NOMO-1 (cell line): ENCODE measurements around the gene MRPL38.

Experiments used
- DNase-seq, 2 experiments: peaks; one replicate each; lab custom pipeline; 2025; ENCODE audit not compliant: unreplicated experiment in 2 of 2; lab: John Stamatoyannopoulos, UW

MRPL38 gene

GRCh38 chr17:75904749-75905521, at the start of gene MRPL38:
MRPL38 (minus strand) TSS chr17:75904884; CDS start chr17:75904875, 9 bp downstream.
- DNase-seq, result peak; percentile 96

- DNase-seq, result no peak
Measured at GRCh38 chr17:75950855-75951554, 46.3 kb upstream of the MRPL38 start.

DNA sequence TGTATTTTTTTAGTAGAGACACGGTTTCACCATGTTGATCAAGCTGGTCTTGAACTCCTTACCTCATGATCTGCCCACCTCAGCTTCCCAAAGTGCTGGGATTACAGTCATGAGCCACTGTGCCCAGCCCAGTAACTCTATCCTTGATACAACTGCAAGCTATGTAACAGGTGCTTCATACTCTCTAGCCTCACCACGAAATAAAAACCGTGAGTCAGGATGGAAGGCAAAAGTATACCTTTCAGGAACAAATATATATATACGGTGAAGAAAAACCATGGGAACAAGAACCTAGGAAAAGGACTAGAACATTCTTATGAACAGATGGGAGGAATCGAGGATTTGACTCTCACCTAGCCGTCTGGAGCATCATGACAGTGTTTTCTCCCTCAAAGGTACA, 45.7 kb upstream of the MRPL38 start:
- no peak for DNase-seq

GRCh38 chr17:75945211-75945610, 40.5 kb upstream of the MRPL38 start:
- no peak for DNase-seq

DNA sequence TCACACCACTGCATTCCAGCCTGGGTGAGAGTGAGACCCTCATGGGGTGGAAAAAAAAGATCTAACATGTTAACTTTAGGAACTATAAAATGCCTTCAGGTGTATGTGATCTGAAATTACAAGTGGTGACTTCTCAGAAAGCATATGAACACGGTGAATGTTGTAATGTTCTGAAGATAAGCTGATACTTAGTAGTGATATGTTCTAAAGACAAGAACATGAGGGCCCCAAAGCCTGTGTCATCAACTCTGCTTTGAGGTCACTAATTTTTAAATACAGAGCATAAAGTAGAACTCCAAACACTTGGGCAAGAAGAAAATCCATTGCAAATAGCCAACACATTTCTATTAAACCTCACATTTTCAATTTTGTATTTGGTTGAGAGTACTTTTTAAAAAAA, 38.8 kb upstream of the MRPL38 start:
- DNase-seq, result no peak

- no peak for DNase-seq
Measured at GRCh38 chr17:75942473-75942872, 37.8 kb upstream of the MRPL38 start.

DNA sequence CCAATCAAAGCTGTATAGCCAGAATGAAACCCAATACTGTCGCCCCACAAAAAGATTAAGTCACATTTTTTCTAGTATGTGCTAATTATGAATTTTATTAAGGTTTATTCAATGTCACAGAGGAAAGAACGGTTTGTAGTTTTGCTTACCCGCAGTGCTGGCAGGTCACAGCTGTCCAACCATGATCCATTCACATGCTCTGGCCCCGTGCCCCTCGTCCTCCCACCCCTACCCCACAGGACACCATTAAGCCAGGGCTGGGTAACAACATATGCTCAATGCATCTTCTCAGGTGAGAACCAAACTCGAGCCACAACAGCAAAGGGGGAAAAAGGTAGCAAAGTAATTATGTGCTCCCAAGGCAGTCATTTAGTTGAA, 36.7 kb upstream of the MRPL38 start:
- no peak for DNase-seq

- DNase-seq, result peak; percentile 88 to 95
Measured at GRCh38 chr17:75940727-75941441, 36.2 kb upstream of the MRPL38 start, which contains the start of gene FBF1. FBF1 (minus strand) TSS chr17:75941042; CDS start chr17:75938149, 2,893 bp downstream.

DNA sequence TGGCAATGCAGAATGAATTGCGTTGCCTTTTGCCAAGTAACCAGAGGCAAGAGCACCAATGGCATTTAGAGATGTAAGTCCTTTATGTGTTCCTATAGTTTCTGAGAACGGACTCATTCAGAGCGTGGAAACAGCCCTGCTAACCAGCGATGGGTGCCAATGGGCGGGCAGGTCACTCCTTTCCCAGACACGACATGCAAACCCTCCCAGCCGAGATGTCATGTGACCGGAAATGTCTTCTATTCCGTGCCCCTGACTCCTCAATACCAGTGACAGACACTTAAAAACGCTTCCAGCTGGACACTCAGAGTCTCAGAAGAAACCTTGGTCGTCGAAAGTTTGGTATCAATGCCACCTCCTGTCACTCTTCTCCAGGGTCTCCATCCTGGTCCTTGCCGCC, 33.0 kb upstream of the MRPL38 start:
- DNase-seq, result no peak

GRCh38 chr17:75933808-75934207, 29.1 kb upstream of the MRPL38 start:
- no peak for DNase-seq

DNA sequence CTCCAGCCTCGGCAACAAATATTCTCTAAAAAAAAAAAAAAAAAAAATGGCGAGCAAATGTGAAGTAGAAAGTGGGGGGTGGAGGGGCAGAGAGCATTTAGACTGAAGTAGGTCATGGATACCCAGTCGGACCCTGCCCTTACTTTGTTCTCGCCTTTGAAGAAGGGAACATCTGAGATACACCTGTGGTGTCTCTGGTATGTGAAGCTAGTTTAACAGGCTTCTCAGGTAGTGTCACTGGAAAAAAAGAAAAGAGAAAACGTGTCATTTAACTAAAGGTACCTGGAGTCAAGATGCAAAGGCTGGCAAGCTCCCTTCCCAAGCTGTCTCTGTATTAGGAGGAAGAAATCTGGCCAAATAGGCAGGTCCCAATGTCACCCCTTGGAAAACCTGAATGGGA, 28.2 kb upstream of the MRPL38 start:
- DNase-seq, result no peak

DNA sequence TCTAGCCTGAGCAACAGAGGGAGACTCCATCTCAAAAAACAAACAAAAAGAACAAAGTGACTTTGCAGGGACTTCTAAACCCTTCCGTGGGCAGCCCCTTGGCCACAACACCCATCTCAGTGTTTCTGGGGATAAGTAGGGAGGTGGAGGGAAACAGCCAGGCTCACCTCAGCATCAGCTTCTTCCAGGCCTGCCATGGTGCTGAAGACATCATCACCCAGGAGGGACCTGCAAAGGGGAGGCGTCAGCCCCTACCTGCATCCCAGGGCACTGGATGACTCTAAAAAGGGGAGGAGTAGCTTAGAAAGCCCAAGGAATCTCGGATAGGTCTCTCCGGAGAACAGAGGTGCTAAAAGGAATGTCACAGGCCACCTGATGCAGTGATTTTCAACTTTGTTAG, 26.4 kb upstream of the MRPL38 start:
- DNase-seq, result no peak

DNA sequence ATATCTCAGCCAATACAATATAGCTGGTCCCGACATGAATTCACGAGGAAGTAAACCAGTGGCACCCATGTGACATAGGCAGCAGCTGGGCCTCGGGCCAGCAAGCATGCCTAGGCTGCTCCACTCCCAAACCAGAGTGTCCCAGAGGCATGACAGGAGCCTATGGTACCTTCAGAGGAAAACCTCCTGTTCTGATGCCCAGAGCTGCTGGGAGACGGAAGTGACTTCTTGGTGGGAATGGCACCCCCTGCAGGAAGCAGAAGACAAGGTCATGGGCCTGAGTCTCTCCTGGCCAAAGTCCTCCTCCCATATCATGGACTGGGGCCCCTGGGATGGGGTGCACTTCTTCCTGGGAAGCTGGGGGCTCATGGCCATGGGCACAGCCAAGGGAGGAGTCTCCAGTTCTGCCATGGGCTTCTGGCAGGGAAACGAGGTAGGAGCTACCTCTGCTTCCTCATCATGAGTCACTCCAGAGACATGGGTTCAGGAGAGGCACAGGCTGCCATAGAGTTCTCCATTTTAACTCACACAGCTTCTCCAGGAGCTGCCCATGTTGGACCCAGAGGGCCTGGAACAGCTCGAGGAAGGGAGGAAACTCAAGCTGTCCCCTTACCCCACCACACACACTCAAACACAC, 22.7 kb upstream of the MRPL38 start:
- no peak for DNase-seq

DNA sequence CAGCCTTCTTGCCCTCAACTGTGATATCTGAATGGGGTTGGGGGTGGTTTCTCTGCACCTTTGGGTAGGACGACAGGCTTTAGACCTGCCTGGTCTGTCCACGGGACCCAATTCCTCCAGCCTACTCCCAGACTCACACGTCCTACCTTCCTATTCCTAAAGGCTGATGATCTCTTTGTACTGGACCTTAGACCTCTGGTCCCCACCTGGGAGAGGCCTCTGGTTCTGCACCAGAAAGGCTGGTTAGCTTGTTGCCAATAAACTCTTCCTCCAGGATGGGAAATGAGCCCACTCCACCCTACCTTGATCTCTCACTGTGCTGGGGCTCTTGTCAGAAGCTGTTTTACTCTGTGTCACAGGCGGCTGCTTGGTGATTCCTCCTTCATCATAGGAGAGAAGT, 21.8 kb upstream of the MRPL38 start:
- no peak for DNase-seq

GRCh38 chr17:75925912-75926311, 21.2 kb upstream of the MRPL38 start:
- no peak for DNase-seq

DNA sequence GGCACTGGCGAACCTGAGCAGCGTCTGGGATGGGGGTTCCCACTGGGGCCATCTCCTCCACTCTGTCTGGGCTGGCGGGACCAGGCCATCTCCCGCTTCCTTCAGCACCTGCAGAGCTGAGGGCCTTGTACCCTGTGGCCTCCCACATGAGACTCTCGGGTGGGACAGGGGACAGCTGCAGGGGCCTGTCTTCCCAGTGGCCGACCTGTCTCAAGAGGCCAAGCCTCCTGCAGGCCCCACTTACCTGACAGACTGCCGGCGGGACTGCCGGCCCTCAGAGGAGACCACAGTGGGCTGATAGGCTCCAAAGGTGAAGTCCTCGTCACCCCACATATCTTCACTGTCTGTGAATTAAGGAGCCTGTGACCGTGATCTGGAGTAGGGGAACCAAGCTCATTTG, 20.4 kb upstream of the MRPL38 start:
- no peak for DNase-seq

DNA sequence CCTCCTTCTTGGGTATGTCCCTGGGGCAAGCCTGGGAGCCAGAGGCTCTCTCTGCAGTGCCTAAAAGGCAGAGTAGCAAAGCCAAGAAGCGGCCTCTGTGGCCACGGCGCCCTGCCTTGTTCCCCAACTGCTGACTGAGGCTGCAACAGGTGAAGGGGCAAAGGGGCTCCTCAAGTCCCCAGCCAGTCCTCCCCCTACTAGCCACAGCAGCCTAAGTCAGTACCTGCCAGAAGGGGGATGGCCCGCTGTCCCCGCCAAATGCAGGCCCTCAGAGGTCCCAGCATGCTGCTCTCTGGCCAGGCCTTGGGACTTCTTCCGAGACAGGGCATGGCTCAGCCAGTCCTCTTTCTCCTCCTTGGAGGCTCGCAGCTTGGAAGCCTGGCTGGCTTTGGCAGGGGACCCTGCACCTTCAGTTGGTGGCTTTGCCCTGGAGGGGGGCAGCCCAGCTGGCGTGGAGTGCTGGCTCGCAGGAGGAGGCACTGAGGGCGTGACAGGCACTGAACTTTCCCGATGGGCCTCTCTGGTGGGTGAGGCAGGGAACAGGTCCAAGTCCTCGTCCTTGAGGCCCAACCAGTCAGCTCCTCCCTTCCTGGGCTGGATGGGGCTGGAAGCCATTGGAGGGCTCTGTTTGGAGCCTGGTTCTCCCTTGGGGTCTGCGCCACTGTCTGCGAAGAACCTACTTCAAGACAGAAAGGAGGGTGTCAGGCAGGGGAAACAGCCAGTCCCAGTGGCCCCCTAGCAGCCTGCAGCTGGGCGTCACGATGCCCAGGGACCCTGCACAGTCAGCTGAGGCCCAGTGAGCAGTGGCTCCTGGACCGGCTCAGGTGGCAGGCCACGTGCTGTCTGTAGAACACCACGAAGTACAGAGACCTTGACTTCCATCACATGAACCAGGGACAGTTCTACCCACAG, 18.5 kb upstream of the MRPL38 start:
- DNase-seq, result no peak

DNA sequence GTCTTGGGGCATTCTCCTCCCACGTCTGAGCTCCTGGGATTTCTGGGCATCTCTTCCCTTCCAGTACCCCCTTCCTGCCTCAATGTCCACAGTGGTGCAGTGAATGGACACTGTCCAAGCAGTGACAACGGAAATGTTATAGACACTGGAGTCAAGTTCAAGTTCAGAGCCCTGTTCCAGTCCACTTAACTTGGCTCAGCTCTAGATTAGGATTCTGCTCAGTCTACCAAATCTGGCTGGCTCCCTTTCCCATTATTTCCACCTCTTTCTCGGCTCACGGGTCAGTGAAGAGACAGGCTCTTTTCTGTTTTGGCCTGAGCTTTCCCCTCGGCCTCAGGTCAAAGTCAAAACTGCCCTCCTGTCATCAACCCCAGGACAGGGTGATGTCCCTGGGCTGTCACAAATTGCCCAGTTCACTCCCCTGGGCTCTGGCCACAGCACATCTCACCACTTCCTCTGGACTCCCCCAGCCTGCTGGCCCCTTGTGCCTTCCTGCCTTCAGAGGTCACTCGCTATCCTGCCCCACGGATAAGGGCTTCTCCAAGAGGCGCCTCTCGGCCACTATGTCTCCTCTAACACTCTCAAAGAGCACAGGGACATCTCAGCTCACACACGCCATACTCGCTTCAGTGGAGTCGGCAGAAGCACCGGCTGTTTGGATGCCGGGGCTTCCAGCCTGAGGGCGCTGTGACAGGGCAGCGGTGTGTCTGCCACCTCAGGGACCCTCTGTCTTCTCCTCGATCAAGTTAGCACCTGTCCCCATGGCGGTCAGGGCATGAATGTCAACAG, 17.7 kb upstream of the MRPL38 start:
- DNase-seq, result no peak

GRCh38 chr17:75921596-75921995, 16.9 kb upstream of the MRPL38 start:
- no peak for DNase-seq
